CD4-positive, CD25-positive, alpha-beta regulatory T cell (primary cell): ENCODE results near the gene AJAP1. TPM values are rescaled to one million over a fixed set of nuclear protein-coding genes. Genes with fewer than 3 reads are reported as not detected.

Experiments
- ATAC-seq, 2 donors: fragments of 150-1000 bp; cut with Tn5 transposase; one replicate each; pipeline ENCODE4 v1.10.0; 2021; ENCODE audit warnings: low read depth in 2 of 2, moderate number of reproducible peaks in 2 of 2, moderate library complexity in 1 of 2
- DNase-seq, 3 donors: peaks; one replicate each; pipeline versions ENCODE4 v3.0.0 to v3.0.0-alpha.2; 2012 to 2022; ENCODE audit warnings: mixed read lengths in 1 of 3
- H3K27ac ChIP-seq: one replicate; pipeline ENCODE4 v1.7.0; 2013; ENCODE audit warnings: mild to moderate bottlenecking, low read length; ENCODE audit not compliant: insufficient read depth, poor library complexity, severe bottlenecking
- H3K27me3 ChIP-seq: one replicate; pipeline ENCODE4 v1.7.0; 2013; ENCODE audit warnings: low read length; ENCODE audit not compliant: control insufficient read depth, insufficient read depth
- H3K36me3 ChIP-seq: one replicate; pipeline ENCODE4 v1.7.0; 2013; ENCODE audit warnings: mild to moderate bottlenecking, low read length, moderate library complexity; ENCODE audit not compliant: control insufficient read depth, insufficient read depth
- H3K4me1 ChIP-seq: 2 replicates; pipeline ENCODE4 v1.7.0; 2013; ENCODE audit warnings: mild to moderate bottlenecking, low read length; ENCODE audit not compliant: insufficient read depth, control insufficient read depth, poor library complexity, severe bottlenecking
- H3K4me3 ChIP-seq: one replicate; pipeline ENCODE4 v1.7.0; 2013; ENCODE audit warnings: low read depth, mild to moderate bottlenecking, low read length, moderate library complexity
- H3K9me3 ChIP-seq, 2 experiments: 1 replicate in 1 of 2; 2 replicates in 1 of 2; pipeline ENCODE4 v1.7.0; 2013; ENCODE audit warnings: low read length in 2 of 2, mild to moderate bottlenecking in 1 of 2, moderate library complexity in 1 of 2; ENCODE audit not compliant: control insufficient read depth in 2 of 2
- H3K27ac Mint-ChIP-seq, 3 donors: one replicate each; pipeline ENCODE4 v1.8.0; 2020 to 2022; ENCODE audit warnings: mild to moderate bottlenecking in 3 of 3, mixed read lengths in 3 of 3, moderate library complexity in 2 of 3
- H3K27me3 Mint-ChIP-seq: one replicate; pipeline ENCODE4 v1.8.0; 2022; ENCODE audit warnings: mild to moderate bottlenecking, mixed read lengths
- H3K36me3 Mint-ChIP-seq: one replicate; pipeline ENCODE4 v1.8.0; 2020; ENCODE audit warnings: mixed read lengths
- H3K4me1 Mint-ChIP-seq, 4 donors: one replicate each; pipeline ENCODE4 v1.8.0; 2020 to 2022; ENCODE audit warnings: mixed read lengths in 4 of 4, mild to moderate bottlenecking in 1 of 4
- H3K4me3 Mint-ChIP-seq, 4 donors: one replicate each; pipeline ENCODE4 v1.8.0; 2020 to 2022; ENCODE audit warnings: mild to moderate bottlenecking in 4 of 4, mixed read lengths in 4 of 4, moderate library complexity in 3 of 4
- H3K9me3 Mint-ChIP-seq, 7 donors: one replicate each; pipeline ENCODE4 v1.8.0; 2020 to 2022; ENCODE audit warnings: mixed read lengths in 7 of 7, mild to moderate bottlenecking in 3 of 7, moderate library complexity in 2 of 7
- polyA plus RNA-seq, 4 donors: library from polyadenylated mRNA; unstranded; fragments of 300-500 nt; fragmentation: Illumina TruSeq; gene quantifications; one replicate each; pipeline ENCODE4 v1.2.3, GENCODE V29; 2021
- total RNA-seq: library from RNA; stranded (reverse); gene quantifications from one replicate; pipeline ENCODE4 v1.2.3, GENCODE V29; 2022

Gene AJAP1
- total and polyA plus RNA-seq, 5 donors from 2014 or later = 0.10 to 0.41 (median 0.37) TPM; not detected in 2

- Mint-ChIP-seq H3K27ac (no peak overlapping the region), H3K9me3 (peaks cover 0 to 7% (median 4%) of the 10 kb centered on the region in 7 donors), H3K36me3 (no peaks in the 10 kb centered on the region), H3K4me1 (no peaks in the 10 kb centered on the region), H3K4me3 (no peak overlapping the region), H3K27me3 (no peaks in the 10 kb centered on the region)
- H3K27ac ChIP-seq = no peak overlapping the region
- no peaks in the 10 kb centered on the region for H3K4me1 ChIP-seq
- H3K36me3 ChIP-seq = no peaks in the 10 kb centered on the region
- no peak overlapping the region for H3K4me3 ChIP-seq
- DNase-seq (no peak), ATAC-seq (no peak)
- no peaks in the 10 kb centered on the region for H3K9me3 ChIP-seq
- no peaks in the 10 kb centered on the region for H3K27me3 ChIP-seq
Measured at GRCh38 chr1:4752059-4752458, 97.7 kb downstream of the AJAP1 start.

GRCh38 chr1:4754816-4755215 lies 100.4 kb downstream of the AJAP1 start:
- no peaks in the 10 kb centered on the region for H3K27me3 Mint-ChIP-seq
- peaks cover 0 to 14% (median 7%) of the 10 kb centered on the region in 7 donors for H3K9me3 Mint-ChIP-seq
- no peaks in the 10 kb centered on the region for H3K4me1 Mint-ChIP-seq
- Histone ChIP-seq H3K9me3 (no peaks in the 10 kb centered on the region), H3K27ac (no peak overlapping the region), H3K27me3 (no peaks in the 10 kb centered on the region), H3K4me3 (no peak overlapping the region), H3K36me3 (no peaks in the 10 kb centered on the region), H3K4me1 (no peaks in the 10 kb centered on the region)
- no peak overlapping the region for H3K4me3 Mint-ChIP-seq
- DNase-seq = no peak
- no peak overlapping the region for H3K27ac Mint-ChIP-seq
- ATAC-seq = no peak
- H3K36me3 Mint-ChIP-seq = no peaks in the 10 kb centered on the region

GRCh38 chr1:4755301-4755845 lies 101.0 kb downstream of the AJAP1 start:
- no peaks in the 10 kb centered on the region for H3K4me1 Mint-ChIP-seq

DNA sequence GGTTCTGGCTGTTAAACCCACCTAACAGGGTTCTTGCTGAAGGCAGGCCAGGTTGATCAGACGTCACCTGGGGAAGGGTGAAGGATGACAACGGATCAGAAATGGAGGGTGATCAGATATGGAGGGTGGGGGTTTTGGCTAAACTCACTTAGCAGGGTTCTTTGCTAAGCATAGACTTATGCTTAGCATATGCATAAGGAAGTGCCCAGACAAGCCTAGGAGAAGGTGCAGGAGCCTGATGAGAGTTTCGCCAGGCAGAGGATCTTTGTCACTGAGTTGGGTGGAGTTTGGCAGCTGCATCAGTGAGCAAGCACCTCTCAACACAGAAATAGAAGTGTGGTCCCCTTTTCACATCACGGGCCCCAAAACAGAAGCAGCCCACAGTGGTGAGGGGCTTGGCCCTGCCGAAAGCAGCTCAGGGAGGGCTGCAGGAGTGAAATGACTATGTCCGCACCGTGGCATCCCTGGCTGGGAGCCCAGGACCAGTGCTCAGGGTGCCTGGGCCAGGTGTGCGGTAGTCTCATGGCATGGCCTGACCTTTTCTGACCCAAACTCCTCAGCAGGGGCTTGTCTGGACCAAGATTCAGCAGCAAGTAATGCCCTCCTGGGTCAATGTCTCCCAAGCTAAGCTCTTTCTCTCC lies 101.6 kb downstream of the AJAP1 start:
- Histone ChIP-seq H3K4me3 (no peak overlapping the region), H3K27me3 (no peaks in the 10 kb centered on the region), H3K4me1 (no peaks in the 10 kb centered on the region), H3K36me3 (no peaks in the 10 kb centered on the region), H3K9me3 (no peaks in the 10 kb centered on the region), H3K27ac (no peak overlapping the region)
- no peak for ATAC-seq
- H3K4me3 Mint-ChIP-seq = no peak overlapping the region
- H3K9me3 Mint-ChIP-seq = peaks cover 0 to 14% (median 7%) of the 10 kb centered on the region in 7 donors
- no peaks in the 10 kb centered on the region for H3K36me3 Mint-ChIP-seq
- no peak for DNase-seq
- no peak overlapping the region for H3K27ac Mint-ChIP-seq
- no peaks in the 10 kb centered on the region for H3K4me1 Mint-ChIP-seq
- no peaks in the 10 kb centered on the region for H3K27me3 Mint-ChIP-seq

More at GRCh38 chr1:4755301-4755845, 101.0 kb downstream of the AJAP1 start:
- no peak overlapping the region for H3K4me3 ChIP-seq
- H3K27ac Mint-ChIP-seq = no peak overlapping the region
- H3K4me3 Mint-ChIP-seq = no peak overlapping the region
- no peaks in the 10 kb centered on the region for H3K36me3 ChIP-seq
- peaks cover 0 to 14% (median 7%) of the 10 kb centered on the region in 7 donors for H3K9me3 Mint-ChIP-seq
- no peaks in the 10 kb centered on the region for H3K27me3 ChIP-seq
- DNase-seq (no peak), ATAC-seq (no peak)
- H3K27ac ChIP-seq = no peak overlapping the region
- no peaks in the 10 kb centered on the region for H3K36me3 Mint-ChIP-seq
- no peaks in the 10 kb centered on the region for H3K27me3 Mint-ChIP-seq
- no peaks in the 10 kb centered on the region for H3K9me3 ChIP-seq
- H3K4me1 ChIP-seq = no peaks in the 10 kb centered on the region

GRCh38 chr1:4756851-4757580 lies 102.6 kb downstream of the AJAP1 start:
- no peaks in the 10 kb centered on the region for H3K36me3 ChIP-seq
- H3K27ac Mint-ChIP-seq = no peak overlapping the region
- H3K27me3 Mint-ChIP-seq = no peaks in the 10 kb centered on the region
- no peaks in the 10 kb centered on the region for H3K36me3 Mint-ChIP-seq
- no peak for ATAC-seq
- H3K27ac ChIP-seq = no peak overlapping the region
- H3K27me3 ChIP-seq = no peaks in the 10 kb centered on the region
- H3K9me3 Mint-ChIP-seq = peaks cover 0 to 14% (median 7%) of the 10 kb centered on the region in 7 donors
- no peak for DNase-seq
- H3K9me3 ChIP-seq = no peaks in the 10 kb centered on the region
- no peak overlapping the region for H3K4me3 Mint-ChIP-seq
- H3K4me3 ChIP-seq = no peak overlapping the region
- no peaks in the 10 kb centered on the region for H3K4me1 ChIP-seq
- no peaks in the 10 kb centered on the region for H3K4me1 Mint-ChIP-seq

DNA sequence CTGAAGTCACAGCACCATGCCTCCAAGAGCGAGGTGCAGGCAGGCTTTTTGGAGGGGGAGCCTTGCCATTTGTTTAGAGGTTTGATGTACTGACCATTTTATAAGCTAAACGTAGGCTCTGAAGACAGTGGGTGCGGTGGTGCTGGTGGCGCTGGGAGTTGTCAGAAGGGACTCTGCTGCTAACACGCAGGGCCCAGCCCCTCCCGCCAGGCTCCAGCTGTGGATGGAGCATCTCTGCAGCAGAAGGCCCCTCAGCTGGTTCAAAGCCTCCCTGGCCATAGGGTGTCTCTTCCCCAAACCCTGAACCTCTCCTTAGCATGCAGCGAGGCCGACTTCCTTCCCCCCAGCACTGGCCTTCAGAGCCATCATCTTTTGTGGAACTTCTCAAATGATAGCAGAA lies 105.3 kb downstream of the AJAP1 start:
- ATAC-seq = no peak
- H3K4me3 Mint-ChIP-seq = no peak overlapping the region
- H3K9me3 Mint-ChIP-seq = peaks cover 0 to 7% (median 5%) of the 10 kb centered on the region in 7 donors
- no peak for DNase-seq
- no peak overlapping the region for H3K4me3 ChIP-seq
- H3K4me1 ChIP-seq = no peaks in the 10 kb centered on the region
- H3K4me1 Mint-ChIP-seq = no peaks in the 10 kb centered on the region
- no peaks in the 10 kb centered on the region for H3K36me3 ChIP-seq
- H3K27ac ChIP-seq = no peak overlapping the region
- no peaks in the 10 kb centered on the region for H3K27me3 ChIP-seq
- H3K27me3 Mint-ChIP-seq = no peaks in the 10 kb centered on the region
- no peaks in the 10 kb centered on the region for H3K36me3 Mint-ChIP-seq
- H3K9me3 ChIP-seq = no peaks in the 10 kb centered on the region
- H3K27ac Mint-ChIP-seq = no peak overlapping the region

DNA sequence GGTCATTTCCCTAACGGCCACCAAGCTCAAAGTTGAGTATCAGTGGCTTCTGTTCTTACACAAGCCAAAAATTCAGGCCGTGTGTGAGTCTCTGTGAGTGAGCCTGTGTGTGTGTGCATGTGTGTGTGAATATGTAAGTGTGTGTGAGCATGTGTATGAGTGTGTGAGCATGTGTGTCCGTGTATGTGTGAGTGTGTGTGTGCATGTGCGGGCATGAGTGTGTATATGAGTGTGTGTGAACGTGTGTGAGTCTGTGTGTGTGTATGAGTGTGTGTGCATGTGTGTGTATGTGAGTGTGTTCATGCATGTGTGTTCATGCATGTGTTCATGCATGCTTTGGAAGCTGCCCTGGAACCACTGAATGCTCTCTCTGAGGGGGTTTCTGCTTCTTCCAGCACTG lies 105.7 kb downstream of the AJAP1 start:
- Mint-ChIP-seq H3K4me1 (no peaks in the 10 kb centered on the region), H3K36me3 (no peaks in the 10 kb centered on the region), H3K27me3 (no peaks in the 10 kb centered on the region), H3K9me3 (peaks cover 0 to 7% (median 5%) of the 10 kb centered on the region in 7 donors), H3K4me3 (no peak overlapping the region), H3K27ac (no peak overlapping the region)
- H3K9me3 ChIP-seq = no peaks in the 10 kb centered on the region
- H3K36me3 ChIP-seq = no peaks in the 10 kb centered on the region
- no peaks in the 10 kb centered on the region for H3K4me1 ChIP-seq
- no peak for DNase-seq
- ATAC-seq = no peak
- no peak overlapping the region for H3K27ac ChIP-seq
- H3K4me3 ChIP-seq = no peak overlapping the region
- H3K27me3 ChIP-seq = no peaks in the 10 kb centered on the region
